NCI-H1105 treated with DMSO at 0.1 percent for 48 hours (cell line): Measurements from ENCODE around the gene CCNDBP1.

Experiments used
- DNase-seq: peaks from one replicate; lab custom pipeline; 2025; lab: John Stamatoyannopoulos, UW

Gene CCNDBP1

GRCh38 chr15:43246261-43246774, 61.1 kb downstream of the CCNDBP1 start:
- DNase-seq: no peak
